Measurements from ENCODE around the gene RNF113B. TPM values are rescaled to one million over a fixed set of nuclear protein-coding genes. Genes with fewer than 3 reads are reported as not detected.

RNF113B gene
- polyA plus RNA-seq, 4 donors = 0.10 to 0.19 (median 0.10) TPM; not detected in 1

- no peak for DNase-seq (ENCODE audit: low read depth in 4 of 4, low spot score in 2 of 4)
These were observed 33.9 kb downstream of the RNF113B start for GRCh38 chr13:98143157-98143553.

GRCh38 chr13:98142380-98143156, 34.5 kb downstream of the RNF113B start, which contains the start of gene FARP1:
FARP1 (plus strand) TSS chr13:98143094; CDS start chr13:98213243, 70,149 bp downstream.
- peak in 2 of 4 donors; percentile 57 to 73 for DNase-seq (ENCODE audit: low read depth in 4 of 4, low spot score in 2 of 4)

GRCh38 chr13:98141509-98142379, 35.3 kb downstream of the RNF113B start:
- no peak for DNase-seq (ENCODE audit: low read depth in 4 of 4, low spot score in 2 of 4)

- no peak for DNase-seq (ENCODE audit: low read depth in 4 of 4, low spot score in 2 of 4)
These were observed 36.0 kb downstream of the RNF113B start for GRCh38 chr13:98141091-98141490.

GRCh38 chr13:98134901-98135300, 42.2 kb downstream of the RNF113B start:
- DNase-seq (ENCODE audit: low read depth in 4 of 4, low spot score in 2 of 4) = no peak

- DNase-seq (ENCODE audit: low read depth in 4 of 4, low spot score in 2 of 4) = no peak
These were observed 43.1 kb downstream of the RNF113B start for GRCh38 chr13:98133946-98134345.

GRCh38 chr13:98129059-98129746, 47.9 kb downstream of the RNF113B start:
- no peak for DNase-seq (ENCODE audit: low read depth in 4 of 4, low spot score in 2 of 4)

Other genes with a start within 250 kb of the RNF113B start
- 100 to 1,000 TPM; 158 to 195 (median 167) TPM for gene IPO5, start 223.6 kb downstream of the RNF113B start, polyA plus RNA-seq (ENCODE audit: insufficient read length in 4 of 4)
- 100 to 1,000 TPM; 222 to 270 (median 241) TPM for gene FARP1, start 34.2 kb downstream of the RNF113B start, polyA plus RNA-seq (ENCODE audit: insufficient read length in 4 of 4)